PFSK-1 (cell line): ENCODE results near the gene PLAGL1.

Experiments used
- POLR2AphosphoS5 ChIP-seq: IDR thresholded peaks from 2 replicates; pipeline ENCODE4 v1.6.1; 2012; ENCODE audit warnings: low read depth, mild to moderate bottlenecking, control low read depth, low read length, moderate library complexity
- REST ChIP-seq, 2 experiments: IDR thresholded peaks; 2 replicates each; pipeline versions ENCODE4 v1.6.1 to v1.8.0; 2011 to 2012; ENCODE audit warnings: low read depth in 2 of 2, low read length in 2 of 2, control low read depth in 1 of 2, inconsistent platforms in 1 of 2, mild to moderate bottlenecking in 1 of 2, moderate library complexity in 1 of 2; ENCODE audit not compliant: insufficient read depth in 1 of 2
- SIN3A ChIP-seq: IDR thresholded peaks from 2 replicates; pipeline ENCODE4 v1.6.1; 2012; ENCODE audit warnings: mild to moderate bottlenecking, low read length, moderate library complexity, borderline replicate concordance; ENCODE audit not compliant: insufficient read depth
- TAF1 ChIP-seq: IDR thresholded peaks from 2 replicates; pipeline ENCODE4 v1.6.1; 2012; ENCODE audit warnings: low read length, control low read depth, borderline replicate concordance; ENCODE audit not compliant: insufficient read depth

GRCh38 chr6:143949962-143950361, 58.1 kb downstream of the PLAGL1 start:
- TF ChIP-seq REST (IDR thresholded peaks at IDR 0.05; ENCODE audit: insufficient read depth in 1 of 2, low read depth in 2 of 2, low read length in 2 of 2) (no peak), POLR2AphosphoS5 (no peak), TAF1 (no peak), SIN3A (no peak)
